Lower lobe of right lung (tissue), 2 donors: ENCODE data around the gene SSTR3. TPM values are rescaled to one million over a fixed set of nuclear protein-coding genes. Genes with fewer than 3 reads are reported as not detected.

Source experiments
- ATAC-seq, 2 donors: fragments of 200-7000 bp; cut with Tn5 transposase; one replicate each; pipeline ENCODE4 v1.9.1; 2020 to 2022; ENCODE audit warnings: mild to moderate bottlenecking in 2 of 2, moderate library complexity in 2 of 2
- DNase-seq: peaks from one replicate; pipeline ENCODE4 v3.0.0-alpha.2; 2020
- H3K27ac ChIP-seq: fragments of 200-600 bp; one replicate; pipeline ENCODE4 v1.8.0; 2022
- H3K27me3 ChIP-seq: fragments of 200-600 bp; one replicate; pipeline ENCODE4 v1.8.0; 2022; ENCODE audit warnings: low read depth
- H3K36me3 ChIP-seq: fragments of 200-600 bp; one replicate; pipeline ENCODE4 v1.8.0; 2022; ENCODE audit warnings: mild to moderate bottlenecking
- H3K4me1 ChIP-seq: fragments of 200-600 bp; one replicate; pipeline ENCODE4 v1.8.0; 2022
- H3K4me3 ChIP-seq: fragments of 200-600 bp; one replicate; pipeline ENCODE4 v1.8.0; 2022; ENCODE audit warnings: mild to moderate bottlenecking
- H3K9me3 ChIP-seq: fragments of 200-600 bp; one replicate; pipeline ENCODE4 v1.8.0; 2022
- CTCF ChIP-seq: fragments of 200-600 bp; IDR thresholded peaks from one replicate; pipeline ENCODE4 v1.8.0; 2022; ENCODE audit warnings: antibody characterized with exemption, mild to moderate bottlenecking
- intact Hi-C: fragments of 100-400 bp; cut with DNase I; formaldehyde crosslinking; loops from one replicate; pipeline ENCODE4 v1.11.0; 2022
- total RNA-seq: library from RNA; stranded (reverse); fragmentation: NEBNext Ultra II Directional; extraction: Animal tissue kit (Norgen Biotek cat#: 25700); gene quantifications from one replicate; pipeline ENCODE4 v1.2.1, GENCODE V29; 2021
- donor health status: DM: no; HTN: yes; CAD: no; lungs with severe emphysema.

SSTR3 gene
- total RNA-seq, 1 donor from 2014 or later: not detected

GRCh38 chr22:37213941-37214730 is 1.9 kb upstream of the SSTR3 start:
- peak; percentile 9 for DNase-seq
- Histone ChIP-seq H3K27ac (no peak overlapping the region), H3K27me3 (peaks cover 5% of the 10 kb centered on the region), H3K9me3 (no peaks in the 10 kb centered on the region), H3K4me1 (no peaks in the 10 kb centered on the region), H3K36me3 (no peaks in the 10 kb centered on the region), H3K4me3 (no peak overlapping the region)
- no peak for ATAC-seq
- intact Hi-C loops: no loop called here
- no peak for TF ChIP-seq CTCF

DNA sequence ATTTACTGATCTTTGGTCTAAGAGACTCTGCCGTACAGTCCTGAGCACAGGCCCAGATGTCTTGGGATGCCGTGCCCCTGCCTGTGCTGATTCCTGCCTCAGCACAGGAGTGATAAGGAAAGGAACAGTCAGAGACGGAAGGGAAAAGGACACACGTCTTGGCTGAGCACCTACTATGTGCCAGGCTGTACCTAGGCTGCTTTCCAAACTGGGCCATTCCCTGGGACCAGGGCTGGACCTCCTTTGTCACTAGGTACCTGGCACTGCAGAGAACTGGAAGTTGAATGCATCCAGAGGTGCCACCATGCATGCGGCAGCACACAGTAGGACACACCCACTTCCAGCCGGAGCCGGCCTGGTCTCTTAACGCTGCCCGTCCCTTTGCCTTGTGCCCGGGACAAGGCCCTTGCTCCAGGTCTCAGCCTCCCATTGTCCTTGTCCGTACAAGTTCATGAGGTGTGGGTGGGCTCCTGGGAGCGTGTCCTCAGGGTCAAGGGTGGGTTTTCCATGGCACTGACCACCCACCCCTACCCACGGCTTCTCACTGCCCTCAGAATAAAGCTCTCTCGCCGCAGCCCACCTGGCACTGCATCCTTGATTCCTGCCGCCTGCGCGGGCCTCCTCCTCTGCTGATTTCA is 1.1 kb upstream of the SSTR3 start:
- no peak for ATAC-seq

DNA sequence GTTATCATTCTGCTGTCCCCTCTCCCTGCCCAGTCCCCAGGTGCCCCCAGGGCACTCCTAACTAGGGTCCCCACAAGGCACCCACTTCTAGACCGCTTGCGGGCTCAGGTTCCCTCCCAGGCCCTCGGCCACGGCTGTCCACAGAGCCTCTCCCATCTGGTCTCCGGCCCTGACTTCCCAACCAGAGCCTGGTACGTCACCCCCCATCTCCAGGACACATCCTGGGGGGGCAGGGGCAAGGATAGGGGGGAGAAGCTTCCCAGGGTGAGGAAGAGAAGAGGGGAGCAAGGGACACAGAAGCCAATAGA is 457 bp downstream of the SSTR3 start:
- no peak for TF ChIP-seq CTCF
- DNase-seq: no peak

More for the DNA sequence above, 1.1 kb upstream of the SSTR3 start:
- no peak for TF ChIP-seq CTCF
- no peak overlapping the region for H3K4me3 ChIP-seq
- no peaks in the 10 kb centered on the region for H3K36me3 ChIP-seq
- no peaks in the 10 kb centered on the region for H3K4me1 ChIP-seq
- H3K27ac ChIP-seq: no peak overlapping the region
- H3K27me3 ChIP-seq: peaks cover 4% of the 10 kb centered on the region
- DNase-seq: peak; percentile 39
- intact Hi-C loops: no loop called here
- H3K9me3 ChIP-seq: no peaks in the 10 kb centered on the region

DNA sequence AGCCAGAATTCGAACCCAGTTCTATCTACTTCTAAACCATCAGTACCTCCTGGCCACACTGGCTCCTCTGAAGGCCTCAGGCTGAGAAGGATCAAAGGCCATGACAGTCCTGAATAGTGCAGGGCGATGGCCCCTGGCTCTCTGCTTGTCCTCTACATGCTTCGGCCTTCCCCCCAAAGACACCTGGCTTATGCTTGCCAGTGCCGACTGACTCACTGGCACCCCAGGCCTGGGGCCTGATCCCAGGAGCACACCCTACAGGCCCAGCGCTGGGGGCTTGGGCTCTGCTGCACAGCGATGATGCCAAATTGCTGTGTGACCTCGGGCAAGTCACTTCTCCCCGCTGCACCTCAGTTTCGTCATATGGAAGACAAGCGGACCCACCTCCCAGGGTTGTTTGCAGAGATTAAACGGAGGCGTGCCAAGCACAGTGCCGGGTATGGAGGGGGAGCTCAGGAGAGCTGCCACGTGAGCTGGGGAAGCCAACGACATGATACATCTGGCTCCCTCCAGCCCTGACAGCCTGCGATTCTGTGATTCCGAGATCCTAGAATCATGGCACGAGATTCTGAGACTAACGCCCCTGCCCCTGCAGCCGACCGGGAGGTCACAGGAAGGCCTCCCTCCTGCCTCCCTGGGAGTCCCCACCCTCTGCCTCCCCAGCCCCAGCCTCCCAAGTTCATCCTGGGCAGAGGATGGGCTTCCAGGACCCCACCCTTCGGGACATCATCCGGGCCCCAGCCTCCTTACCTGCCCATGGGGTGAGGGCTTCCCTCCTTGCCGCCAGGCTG is 1.0 kb downstream of the SSTR3 start:
- TF ChIP-seq CTCF: no peak
- no peaks in the 10 kb centered on the region for H3K9me3 ChIP-seq
- ATAC-seq (no peak), DNase-seq (peak; percentile 29)
- intact Hi-C loops: no loop called here
- no peak overlapping the region for H3K27ac ChIP-seq
- no peak overlapping the region for H3K4me3 ChIP-seq
- H3K4me1 ChIP-seq: no peaks in the 10 kb centered on the region
- H3K36me3 ChIP-seq: no peaks in the 10 kb centered on the region
- peaks cover 4% of the 10 kb centered on the region for H3K27me3 ChIP-seq

More for the DNA sequence above, 457 bp downstream of the SSTR3 start:
- H3K4me1 ChIP-seq: no peaks in the 10 kb centered on the region
- intact Hi-C loops: no loop called here
- H3K9me3 ChIP-seq: no peaks in the 10 kb centered on the region
- no peak for ATAC-seq
- H3K36me3 ChIP-seq: no peaks in the 10 kb centered on the region
- peaks cover 4% of the 10 kb centered on the region for H3K27me3 ChIP-seq
- H3K4me3 ChIP-seq: no peak overlapping the region
- no peak overlapping the region for H3K27ac ChIP-seq

GRCh38 chr22:37210041-37210803 is 2.1 kb downstream of the SSTR3 start:
- peak; percentile 14 for DNase-seq
- H3K9me3 ChIP-seq: no peaks in the 10 kb centered on the region
- no peak for ATAC-seq
- no peaks in the 10 kb centered on the region for H3K4me1 ChIP-seq
- no peak for TF ChIP-seq CTCF
- peaks cover 4% of the 10 kb centered on the region for H3K27me3 ChIP-seq
- H3K27ac ChIP-seq: no peak overlapping the region
- H3K4me3 ChIP-seq: no peak overlapping the region
- intact Hi-C loops: no loop called here
- no peaks in the 10 kb centered on the region for H3K36me3 ChIP-seq
